Measurements from ENCODE around the gene MRPL27.

The MRPL27 gene

GRCh38 chr17:50352072-50352692, 20.8 kb downstream of the MRPL27 start:
- Histone ChIP-seq H3K4me1 (ENCODE audit: insufficient read depth, low read length) (peaks cover 13% of the 10 kb centered on the region; the same call in 1 of the 2 replicates), H3K9ac (ENCODE audit: low read depth, low read length) (no peak overlapping the region), H3K36me3 (ENCODE audit: insufficient read depth, low read length) (peaks cover 35% of the 10 kb centered on the region), H3K9me3 (ENCODE audit: insufficient read depth, low read depth, low read length) (no peaks in the 10 kb centered on the region), H3K27ac (ENCODE audit: low read depth, low read length) (no peak overlapping the region), H3K27me3 (ENCODE audit: insufficient read depth, low read length) (no peaks in the 10 kb centered on the region), H3K4me3 (ENCODE audit: low read length) (no peak overlapping the region)
- 93% methylated on average over 6 of the region's 6 CpGs for WGBS

- H3K4me3 ChIP-seq (ENCODE audit: low read length), result no peak overlapping the region
- peaks cover 20% of the 10 kb centered on the region for H3K36me3 ChIP-seq (ENCODE audit: insufficient read depth, low read length)
- no peaks in the 10 kb centered on the region for H3K27me3 ChIP-seq (ENCODE audit: insufficient read depth, low read length)
- H3K27ac ChIP-seq (ENCODE audit: low read depth, low read length), result no peak overlapping the region
- 81% methylated on average over 2 of the region's 2 CpGs for WGBS
- H3K9me3 ChIP-seq (ENCODE audit: insufficient read depth, low read depth, low read length), result no peaks in the 10 kb centered on the region
- H3K9ac ChIP-seq (ENCODE audit: low read depth, low read length), result no peak overlapping the region
- H3K4me1 ChIP-seq (ENCODE audit: insufficient read depth, low read length), result peaks cover 13% of the 10 kb centered on the region; the same call in 1 of the 2 replicates
These were observed 22.3 kb downstream of the MRPL27 start for GRCh38 chr17:50350733-50351132.

GRCh38 chr17:50349243-50349600, 23.8 kb downstream of the MRPL27 start:
- Histone ChIP-seq H3K4me3 (ENCODE audit: low read length) (no peak overlapping the region), H3K9me3 (ENCODE audit: insufficient read depth, low read depth, low read length) (no peaks in the 10 kb centered on the region), H3K27me3 (ENCODE audit: insufficient read depth, low read length) (peaks cover 15% of the 10 kb centered on the region), H3K27ac (ENCODE audit: low read depth, low read length) (no peak overlapping the region), H3K36me3 (ENCODE audit: insufficient read depth, low read length) (peaks cover 5% of the 10 kb centered on the region), H3K9ac (ENCODE audit: low read depth, low read length) (no peak overlapping the region), H3K4me1 (ENCODE audit: insufficient read depth, low read length) (peaks cover 13% of the 10 kb centered on the region; the same call in 1 of the 2 replicates)
- 98% methylated on average over 5 of the region's 5 CpGs for WGBS

DNA sequence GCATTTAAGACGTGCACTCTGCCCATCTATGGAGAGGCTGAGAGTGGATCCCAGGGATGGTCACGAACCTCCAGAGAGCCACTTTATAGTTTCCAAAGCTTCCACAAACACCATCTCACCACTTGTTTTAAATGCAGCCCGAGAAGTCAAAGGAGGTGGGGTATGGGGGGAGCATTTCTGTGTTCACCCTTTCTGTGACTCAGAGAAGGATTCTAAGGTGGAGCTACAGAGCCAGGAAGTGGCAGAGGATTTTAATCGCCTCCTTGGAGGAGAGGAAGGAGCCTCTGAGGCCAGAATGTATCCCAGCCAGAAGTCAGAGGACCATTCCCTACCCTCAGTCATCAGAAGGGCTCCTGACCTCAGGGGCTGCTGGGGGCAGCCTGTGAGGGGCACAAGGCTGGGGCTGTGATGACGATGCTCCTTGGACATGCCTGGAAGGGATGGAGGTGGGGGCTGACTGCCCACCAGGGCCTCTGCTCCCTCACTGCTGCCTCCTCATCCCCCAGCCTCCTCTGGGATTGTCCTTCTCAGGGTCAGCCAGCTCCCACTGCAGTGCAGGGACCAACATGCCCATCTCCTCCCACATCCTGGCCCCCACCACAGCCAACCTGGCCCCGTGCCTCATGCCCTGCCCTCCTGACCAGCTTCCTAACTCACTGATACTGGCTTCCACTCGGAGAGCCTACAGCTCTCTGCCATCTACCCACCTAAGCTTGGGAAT, 24.3 kb downstream of the MRPL27 start:
- Histone ChIP-seq H3K27me3 (ENCODE audit: insufficient read depth, low read length) (peaks cover 16% of the 10 kb centered on the region), H3K4me3 (ENCODE audit: low read length) (no peak overlapping the region), H3K27ac (ENCODE audit: low read depth, low read length) (no peak overlapping the region), H3K9me3 (ENCODE audit: insufficient read depth, low read depth, low read length) (no peaks in the 10 kb centered on the region), H3K9ac (ENCODE audit: low read depth, low read length) (no peak overlapping the region), H3K4me1 (ENCODE audit: insufficient read depth, low read length) (peaks cover 13% of the 10 kb centered on the region; the same call in 1 of the 2 replicates), H3K36me3 (ENCODE audit: insufficient read depth, low read length) (no peaks in the 10 kb centered on the region; the same call in 1 of the 2 replicates)
- 81% methylated on average over 6 of the region's 7 CpGs for WGBS

- no peak overlapping the region for H3K9ac ChIP-seq (ENCODE audit: low read depth, low read length)
- no peak overlapping the region for H3K27ac ChIP-seq (ENCODE audit: low read depth, low read length)
- H3K4me1 ChIP-seq (ENCODE audit: insufficient read depth, low read length), result peaks cover 13% of the 10 kb centered on the region; the same call in 1 of the 2 replicates
- H3K27me3 ChIP-seq (ENCODE audit: insufficient read depth, low read length), result peaks cover 16% of the 10 kb centered on the region
- H3K9me3 ChIP-seq (ENCODE audit: insufficient read depth, low read depth, low read length), result no peaks in the 10 kb centered on the region
- 79% methylated on average over 2 of the region's 3 CpGs for WGBS
- no peaks in the 10 kb centered on the region; the same call in 1 of the 2 replicates for H3K36me3 ChIP-seq (ENCODE audit: insufficient read depth, low read length)
- peak overlapping the region; percentile 79 for H3K4me3 ChIP-seq (ENCODE audit: low read length)
These were observed 25.1 kb downstream of the MRPL27 start for GRCh38 chr17:50347894-50348291.

GRCh38 chr17:50347117-50347893, 25.7 kb downstream of the MRPL27 start:
- Histone ChIP-seq H3K4me3 (ENCODE audit: low read length) (peak overlapping the region; percentile 79), H3K36me3 (ENCODE audit: insufficient read depth, low read length) (no peaks in the 10 kb centered on the region; the same call in 1 of the 2 replicates), H3K4me1 (ENCODE audit: insufficient read depth, low read length) (peaks cover 13% of the 10 kb centered on the region; the same call in 1 of the 2 replicates), H3K27me3 (ENCODE audit: insufficient read depth, low read length) (peaks cover 16% of the 10 kb centered on the region), H3K27ac (ENCODE audit: low read depth, low read length) (no peak overlapping the region), H3K9me3 (ENCODE audit: insufficient read depth, low read depth, low read length) (no peaks in the 10 kb centered on the region), H3K9ac (ENCODE audit: low read depth, low read length) (peak overlapping the region; percentile 80)
- 13% methylated on average over 16 of the region's 17 CpGs for WGBS

DNA sequence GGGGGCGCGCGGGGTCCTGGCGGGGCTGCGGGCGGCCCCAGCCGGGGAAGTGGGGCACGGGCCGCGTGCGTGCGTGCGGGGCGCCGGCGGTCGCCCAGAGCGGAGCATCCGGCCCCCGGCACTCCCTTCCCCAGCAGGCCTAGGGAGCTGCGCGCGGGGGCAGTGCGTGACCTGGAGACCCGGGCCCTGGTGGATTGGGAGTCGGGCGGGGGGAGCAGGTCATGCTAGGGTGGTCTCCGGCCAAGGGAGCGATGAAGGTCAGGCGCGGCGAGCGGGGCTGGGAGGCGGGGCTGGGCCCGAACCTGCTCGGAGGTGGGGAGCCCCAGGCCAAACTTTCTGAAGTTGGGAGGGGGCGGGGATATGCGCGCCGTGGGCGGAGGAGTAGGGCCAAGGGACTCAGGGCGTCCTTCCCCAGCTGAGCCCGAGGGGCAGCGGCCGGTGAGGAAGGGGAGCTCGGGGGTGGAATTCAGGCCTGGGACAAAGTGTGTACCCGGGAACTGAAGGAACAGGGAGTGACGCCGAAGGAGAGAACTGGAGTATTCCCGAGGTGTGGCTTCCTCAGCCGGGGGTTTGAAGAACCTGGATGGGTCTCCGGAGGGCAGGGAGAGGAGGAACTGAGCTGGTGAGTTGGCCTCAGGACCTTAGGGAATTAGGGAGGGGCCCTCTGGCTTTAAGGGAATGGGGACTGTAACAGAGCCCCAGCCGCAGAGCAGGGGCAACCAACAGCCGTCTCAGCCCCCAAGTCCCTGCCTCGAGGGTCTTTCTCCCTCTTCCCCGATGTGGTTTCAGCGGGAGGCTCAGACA, 26.5 kb downstream of the MRPL27 start:
- peak overlapping the region; percentile 79; the same call in 1 of the 2 replicates for H3K27ac ChIP-seq (ENCODE audit: low read depth, low read length)

GRCh38 chr17:50345432-50346312, 27.3 kb downstream of the MRPL27 start, which contains the start of gene XYLT2:
TSS of gene XYLT2 (plus strand) at chr17:50346126. CDS start at chr17:50346141, 15 bp downstream.
- Histone ChIP-seq H3K9me3 (ENCODE audit: insufficient read depth, low read depth, low read length) (no peaks in the 10 kb centered on the region), H3K27ac (ENCODE audit: low read depth, low read length) (peak within 1 kb of the TSS; percentile 79; the same call in 1 of the 2 replicates), H3K4me1 (ENCODE audit: insufficient read depth, low read length) (peaks cover 13% of the 10 kb centered on the region; the same call in 1 of the 2 replicates), H3K9ac (ENCODE audit: low read depth, low read length) (peak within 1 kb of the TSS; percentile 80), H3K36me3 (ENCODE audit: insufficient read depth, low read length) (no peaks in the 10 kb centered on the region), H3K4me3 (ENCODE audit: low read length) (peak within 1 kb of the TSS; percentile 79), H3K27me3 (ENCODE audit: insufficient read depth, low read length) (peaks cover 16% of the 10 kb centered on the region)
- 3% methylated on average over 87 of the region's 87 CpGs for WGBS

More for the DNA sequence above, 26.5 kb downstream of the MRPL27 start:
- peak overlapping the region; percentile 80 for H3K9ac ChIP-seq (ENCODE audit: low read depth, low read length)
- WGBS, result under 1% methylated on average over 57 of the region's 57 CpGs
- peaks cover 16% of the 10 kb centered on the region for H3K27me3 ChIP-seq (ENCODE audit: insufficient read depth, low read length)
- peak overlapping the region; percentile 79 for H3K4me3 ChIP-seq (ENCODE audit: low read length)
- H3K4me1 ChIP-seq (ENCODE audit: insufficient read depth, low read length), result peaks cover 13% of the 10 kb centered on the region; the same call in 1 of the 2 replicates
- no peaks in the 10 kb centered on the region for H3K9me3 ChIP-seq (ENCODE audit: insufficient read depth, low read depth, low read length)
- H3K36me3 ChIP-seq (ENCODE audit: insufficient read depth, low read length), result no peaks in the 10 kb centered on the region

DNA sequence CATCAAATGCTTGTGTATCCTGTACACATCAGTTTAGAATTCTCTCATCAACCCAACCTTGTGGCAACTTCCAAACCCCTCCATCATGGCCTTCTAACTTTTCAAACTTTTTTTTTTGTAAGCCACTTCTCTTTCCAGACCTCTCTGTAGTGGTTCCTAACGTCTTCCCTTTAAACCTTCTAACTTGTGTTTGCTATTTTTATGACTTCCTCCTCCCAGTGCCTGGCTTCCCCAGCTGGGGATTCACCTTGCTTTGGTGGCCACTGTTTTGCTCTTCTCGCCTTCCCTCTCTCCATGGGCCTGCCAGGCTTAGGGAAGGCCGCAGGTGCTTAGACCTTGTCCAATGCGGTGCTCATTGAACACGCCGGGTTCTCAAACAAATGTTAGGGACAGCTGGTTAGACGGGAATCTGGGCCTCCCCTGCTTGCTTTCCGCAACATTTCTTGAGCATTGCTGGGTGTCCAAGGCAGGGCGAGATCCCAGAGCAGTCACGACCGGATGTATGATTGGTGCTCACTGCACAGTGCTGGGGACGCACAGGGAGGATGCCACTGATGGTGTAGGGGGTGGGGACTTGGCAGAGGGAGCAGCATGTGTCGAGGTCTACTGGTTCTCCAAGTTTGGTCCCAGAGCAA, 28.1 kb downstream of the MRPL27 start:
- peak overlapping the region; percentile 79 for H3K4me3 ChIP-seq (ENCODE audit: low read length)
- no peak overlapping the region for H3K9ac ChIP-seq (ENCODE audit: low read depth, low read length)
- no peak overlapping the region for H3K27ac ChIP-seq (ENCODE audit: low read depth, low read length)
- WGBS, result 84% methylated on average over 13 of the region's 13 CpGs
- H3K27me3 ChIP-seq (ENCODE audit: insufficient read depth, low read length), result peaks cover 16% of the 10 kb centered on the region
- peaks cover 13% of the 10 kb centered on the region; the same call in 1 of the 2 replicates for H3K4me1 ChIP-seq (ENCODE audit: insufficient read depth, low read length)
- H3K9me3 ChIP-seq (ENCODE audit: insufficient read depth, low read depth, low read length), result no peaks in the 10 kb centered on the region
- H3K36me3 ChIP-seq (ENCODE audit: insufficient read depth, low read length), result no peaks in the 10 kb centered on the region

Data from HUES64 (cell line).